Liver (tissue), 3 donors: ENCODE data around the gene KLF12.

Source experiments
- HNF4A ChIP-seq, 2 donors: conservative IDR thresholded peaks; 2 replicates each; pipeline ENCODE4 v1.6.1; 2016; ENCODE audit warnings: antibody characterized with exemption in 2 of 2, mild to moderate bottlenecking in 2 of 2
- RAD21 ChIP-seq, 2 donors: IDR thresholded peaks; 2 replicates each; pipeline ENCODE4 v1.6.1; 2016; ENCODE audit warnings: antibody characterized with exemption in 2 of 2, mild to moderate bottlenecking in 2 of 2
- SP1 ChIP-seq: IDR thresholded peaks from 2 replicates; pipeline ENCODE4 v1.6.1; 2018; ENCODE audit warnings: antibody characterized with exemption, mild to moderate bottlenecking
- TF ChIP-seq, protein P1 (sequence below): fragments of 150-350 bp; IDR thresholded peaks from 2 replicates; pipeline ENCODE4 v1.5.1; 2017; ENCODE audit warnings: improper control_type of control experiment, low read depth, low read length; ENCODE audit not compliant: missing input control
- TF ChIP-seq, protein P2 (sequence below): IDR thresholded peaks from 2 replicates; pipeline ENCODE4 v1.6.1; 2016; ENCODE audit warnings: antibody characterized with exemption, mild to moderate bottlenecking
- TF ChIP-seq, protein P3 (sequence below): IDR thresholded peaks from 2 replicates; pipeline ENCODE4 v1.6.1; 2016; ENCODE audit warnings: antibody characterized with exemption
- TF ChIP-seq, protein P4 (sequence below): IDR thresholded peaks from 2 replicates; pipeline ENCODE4 v1.6.1; 2016; ENCODE audit warnings: antibody characterized with exemption
- donor health status: healthy.
- donor health status: healthy.

DNA sequence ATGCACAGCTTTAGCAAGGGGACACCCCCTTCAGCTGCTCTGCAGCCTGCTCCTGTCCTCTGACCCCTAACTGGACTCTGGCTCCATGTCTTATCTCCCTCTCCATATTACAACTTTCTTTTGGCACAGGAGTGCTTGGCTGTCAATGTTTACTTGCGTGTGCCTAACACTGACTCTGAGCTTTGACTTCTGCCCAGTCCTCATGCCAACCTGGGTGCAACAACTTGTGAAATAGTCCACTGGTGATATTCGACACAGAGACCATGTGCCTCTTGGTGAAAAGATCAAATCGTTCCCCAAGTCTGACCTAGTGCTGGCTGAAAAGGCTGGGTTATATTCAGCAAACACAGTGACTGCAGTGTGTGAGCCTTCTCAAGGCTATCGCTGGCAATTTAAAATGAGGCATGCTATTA is 34.1 kb upstream of the KLF12 start:
- peak; percentile 99 for TF ChIP-seq SP1
- TF ChIP-seq, protein P1, sequence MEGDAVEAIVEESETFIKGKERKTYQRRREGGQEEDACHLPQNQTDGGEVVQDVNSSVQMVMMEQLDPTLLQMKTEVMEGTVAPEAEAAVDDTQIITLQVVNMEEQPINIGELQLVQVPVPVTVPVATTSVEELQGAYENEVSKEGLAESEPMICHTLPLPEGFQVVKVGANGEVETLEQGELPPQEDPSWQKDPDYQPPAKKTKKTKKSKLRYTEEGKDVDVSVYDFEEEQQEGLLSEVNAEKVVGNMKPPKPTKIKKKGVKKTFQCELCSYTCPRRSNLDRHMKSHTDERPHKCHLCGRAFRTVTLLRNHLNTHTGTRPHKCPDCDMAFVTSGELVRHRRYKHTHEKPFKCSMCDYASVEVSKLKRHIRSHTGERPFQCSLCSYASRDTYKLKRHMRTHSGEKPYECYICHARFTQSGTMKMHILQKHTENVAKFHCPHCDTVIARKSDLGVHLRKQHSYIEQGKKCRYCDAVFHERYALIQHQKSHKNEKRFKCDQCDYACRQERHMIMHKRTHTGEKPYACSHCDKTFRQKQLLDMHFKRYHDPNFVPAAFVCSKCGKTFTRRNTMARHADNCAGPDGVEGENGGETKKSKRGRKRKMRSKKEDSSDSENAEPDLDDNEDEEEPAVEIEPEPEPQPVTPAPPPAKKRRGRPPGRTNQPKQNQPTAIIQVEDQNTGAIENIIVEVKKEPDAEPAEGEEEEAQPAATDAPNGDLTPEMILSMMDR, result no peak
- peak; percentile 99 to 100 for TF ChIP-seq HNF4A (conservative IDR thresholded peaks at IDR 0.05)
- TF ChIP-seq, protein P2, sequence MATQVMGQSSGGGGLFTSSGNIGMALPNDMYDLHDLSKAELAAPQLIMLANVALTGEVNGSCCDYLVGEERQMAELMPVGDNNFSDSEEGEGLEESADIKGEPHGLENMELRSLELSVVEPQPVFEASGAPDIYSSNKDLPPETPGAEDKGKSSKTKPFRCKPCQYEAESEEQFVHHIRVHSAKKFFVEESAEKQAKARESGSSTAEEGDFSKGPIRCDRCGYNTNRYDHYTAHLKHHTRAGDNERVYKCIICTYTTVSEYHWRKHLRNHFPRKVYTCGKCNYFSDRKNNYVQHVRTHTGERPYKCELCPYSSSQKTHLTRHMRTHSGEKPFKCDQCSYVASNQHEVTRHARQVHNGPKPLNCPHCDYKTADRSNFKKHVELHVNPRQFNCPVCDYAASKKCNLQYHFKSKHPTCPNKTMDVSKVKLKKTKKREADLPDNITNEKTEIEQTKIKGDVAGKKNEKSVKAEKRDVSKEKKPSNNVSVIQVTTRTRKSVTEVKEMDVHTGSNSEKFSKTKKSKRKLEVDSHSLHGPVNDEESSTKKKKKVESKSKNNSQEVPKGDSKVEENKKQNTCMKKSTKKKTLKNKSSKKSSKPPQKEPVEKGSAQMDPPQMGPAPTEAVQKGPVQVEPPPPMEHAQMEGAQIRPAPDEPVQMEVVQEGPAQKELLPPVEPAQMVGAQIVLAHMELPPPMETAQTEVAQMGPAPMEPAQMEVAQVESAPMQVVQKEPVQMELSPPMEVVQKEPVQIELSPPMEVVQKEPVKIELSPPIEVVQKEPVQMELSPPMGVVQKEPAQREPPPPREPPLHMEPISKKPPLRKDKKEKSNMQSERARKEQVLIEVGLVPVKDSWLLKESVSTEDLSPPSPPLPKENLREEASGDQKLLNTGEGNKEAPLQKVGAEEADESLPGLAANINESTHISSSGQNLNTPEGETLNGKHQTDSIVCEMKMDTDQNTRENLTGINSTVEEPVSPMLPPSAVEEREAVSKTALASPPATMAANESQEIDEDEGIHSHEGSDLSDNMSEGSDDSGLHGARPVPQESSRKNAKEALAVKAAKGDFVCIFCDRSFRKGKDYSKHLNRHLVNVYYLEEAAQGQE, result peak; percentile 84
- TF ChIP-seq, protein P3, sequence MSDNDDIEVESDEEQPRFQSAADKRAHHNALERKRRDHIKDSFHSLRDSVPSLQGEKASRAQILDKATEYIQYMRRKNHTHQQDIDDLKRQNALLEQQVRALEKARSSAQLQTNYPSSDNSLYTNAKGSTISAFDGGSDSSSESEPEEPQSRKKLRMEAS, result peak; percentile 99
- TF ChIP-seq RAD21 (IDR thresholded peaks at IDR 0.05), result peak; percentile 75 to 81
- TF ChIP-seq, protein P4, sequence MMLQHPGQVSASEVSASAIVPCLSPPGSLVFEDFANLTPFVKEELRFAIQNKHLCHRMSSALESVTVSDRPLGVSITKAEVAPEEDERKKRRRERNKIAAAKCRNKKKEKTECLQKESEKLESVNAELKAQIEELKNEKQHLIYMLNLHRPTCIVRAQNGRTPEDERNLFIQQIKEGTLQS, result peak; percentile 80
